Brain microvascular endothelial cell (primary cell): ENCODE data around the gene TMCO6.
"Not testable (repeated sequence)": the region's sequence is repeated elsewhere in the genome, so short reads cannot be mapped to it uniquely, and the experiment has no call there.

ENCODE experiments used
- DNase-seq: peaks from one replicate; pipeline ENCODE4 v3.0.0-alpha.2; 2020
- H3K27ac ChIP-seq: fragments of 250-450 bp; sonication (Bioruptor Pico); 2 replicates; pipeline ENCODE4 v1.5.1; 2020; ENCODE audit warnings: mild to moderate bottlenecking, moderate library complexity
- H3K27me3 ChIP-seq: fragments of 250-450 bp; sonication (Bioruptor Pico); replicated peaks from 2 replicates; pipeline ENCODE4 v1.5.1; 2020; ENCODE audit warnings: mild to moderate bottlenecking
- H3K36me3 ChIP-seq: fragments of 250-450 bp; sonication (Bioruptor Pico); replicated peaks from 2 replicates; pipeline ENCODE4 v1.5.1; 2020; ENCODE audit warnings: mild to moderate bottlenecking
- H3K4me3 ChIP-seq: 2 replicates; pipeline ENCODE4 v1.5.1; 2011; ENCODE audit warnings: low read depth, mild to moderate bottlenecking, control low read depth, low read length, moderate library complexity
- CTCF ChIP-seq: IDR thresholded peaks from 2 replicates; pipeline ENCODE4 v1.5.1; 2011; ENCODE audit warnings: low read depth, mild to moderate bottlenecking, moderate library complexity, low read length, control low read depth, inconsistent platforms; ENCODE audit errors: missing control alignments
- in situ Hi-C: cut with HindIII; loops from 2 replicates; pipeline ENCODE4 v1.10.0; 2017; ENCODE audit warnings: low sequenced_read_pairs, low pct_ligation_motif_present

The TMCO6 gene

GRCh38 chr5:140637371-140638100, 1.7 kb upstream of the TMCO6 start:
- H3K27me3 ChIP-seq: no peaks in the 10 kb centered on the region
- in situ Hi-C loops: no loop called here
- no peak overlapping the region for H3K27ac ChIP-seq
- H3K36me3 ChIP-seq: no peaks in the 10 kb centered on the region
- H3K4me3 ChIP-seq: no peak overlapping the region
- no peak for DNase-seq
- TF ChIP-seq CTCF: no peak

GRCh38 chr5:140638898-140639147, 428 bp upstream of the TMCO6 start:
- Histone ChIP-seq H3K4me3 (peak overlapping the region; percentile 75), H3K27ac (peak overlapping the region; percentile 13)
- in situ Hi-C loops, DNase-seq, H3K36me3 ChIP-seq, H3K27me3 ChIP-seq: not testable (repeated sequence)

GRCh38 chr5:140641716-140642115, 2.5 kb downstream of the TMCO6 start:
- H3K27me3 ChIP-seq: no peaks in the 10 kb centered on the region
- in situ Hi-C loops: no loop called here
- no peak for TF ChIP-seq CTCF

GRCh38 chr5:140642718-140643117, 3.5 kb downstream of the TMCO6 start:
- H3K4me3 ChIP-seq: no peak overlapping the region
- in situ Hi-C loops: no loop called here
- no peak for DNase-seq

More at GRCh38 chr5:140641716-140642115, 2.5 kb downstream of the TMCO6 start:
- Histone ChIP-seq H3K36me3 (peaks cover 13% of the 10 kb centered on the region), H3K27ac (no peak overlapping the region), H3K4me3 (no peak overlapping the region)
- DNase-seq: no peak

GRCh38 chr5:140647042-140647419, 7.8 kb downstream of the TMCO6 start:
- peak; percentile 5 for TF ChIP-seq CTCF
- DNase-seq: no peak
- Histone ChIP-seq H3K27ac (peak overlapping the region; percentile 43), H3K27me3 (no peaks in the 10 kb centered on the region), H3K4me3 (peak overlapping the region; percentile 95), H3K36me3 (peaks cover 38% of the 10 kb centered on the region)
- in situ Hi-C loops: no loop called here

More at GRCh38 chr5:140642718-140643117, 3.5 kb downstream of the TMCO6 start:
- Histone ChIP-seq H3K36me3 (peaks cover 13% of the 10 kb centered on the region), H3K27ac (no peak overlapping the region), H3K27me3 (no peaks in the 10 kb centered on the region)
- TF ChIP-seq CTCF: no peak

GRCh38 chr5:140658870-140659269, 19.6 kb downstream of the TMCO6 start:
- no peak for DNase-seq
- TF ChIP-seq CTCF: no peak
- in situ Hi-C loops: no loop called here
- Histone ChIP-seq H3K27ac (no peak overlapping the region), H3K4me3 (no peak overlapping the region), H3K27me3 (no peaks in the 10 kb centered on the region), H3K36me3 (peaks cover 82% of the 10 kb centered on the region)

GRCh38 chr5:140660371-140660770, 21.1 kb downstream of the TMCO6 start:
- DNase-seq, in situ Hi-C loops, H3K27ac ChIP-seq, H3K27me3 ChIP-seq, H3K4me3 ChIP-seq: not testable (repeated sequence)
- H3K36me3 ChIP-seq: peaks cover 70% of the 10 kb centered on the region
